Esophagus muscularis mucosa (tissue), 4 donors: ENCODE measurements around the gene RMND5B. TPM values are rescaled to one million over a fixed set of nuclear protein-coding genes. Genes with fewer than 3 reads are reported as not detected.
A peak's percentile ranks its signal among the peaks of the same experiment; 100 is the strongest.

Experiments used
- DNase-seq: peaks from one replicate; pipeline ENCODE4 v3.0.0-alpha.2; 2017; ENCODE audit errors: extremely low spot score
- H3K27ac ChIP-seq, 4 donors: fragments of 200-600 bp; sonication (generic); replicated peaks in 1 of 4; 1 replicate in 3 of 4; 2 replicates in 1 of 4; pipeline ENCODE4 v1.5.1; 2016 to 2019; ENCODE audit warnings: mild to moderate bottlenecking in 1 of 4
- H3K27me3 ChIP-seq, 4 donors: fragments of 200-600 bp; sonication (generic); one replicate each; pipeline versions ENCODE4 v1.5.1 to v1.6.0; 2016 to 2019
- H3K36me3 ChIP-seq, 4 donors: fragments of 200-600 bp; sonication (generic); one replicate each; pipeline ENCODE4 v1.5.1; 2016 to 2019
- H3K4me1 ChIP-seq, 4 donors: fragments of 200-600 bp; sonication (generic); one replicate each; pipeline ENCODE4 v1.5.1; 2016 to 2019
- H3K4me3 ChIP-seq, 4 donors: fragments of 200-600 bp; sonication (generic); 1 replicate in 2 of 4; 2 replicates in 2 of 4; pipeline ENCODE4 v1.5.1; 2016 to 2019; ENCODE audit warnings: mild to moderate bottlenecking in 4 of 4, moderate library complexity in 1 of 4
- H3K9me3 ChIP-seq, 4 donors: fragments of 200-600 bp; sonication (generic); 1 replicate in 3 of 4; 2 replicates in 1 of 4; pipeline ENCODE4 v1.5.1; 2016 to 2019
- CTCF ChIP-seq, 3 experiments: fragments of 200-600 bp in 2 of 3; fragments of 450-650 bp in 1 of 3; sonication (generic) in 2 of 3; IDR thresholded peaks; one replicate each; pipeline ENCODE4 v1.5.1; 2017 to 2019; ENCODE audit warnings: antibody characterized with exemption in 3 of 3, mild to moderate bottlenecking in 2 of 3, moderate library complexity in 1 of 3
- EP300 ChIP-seq: sonication (generic); formaldehyde crosslinking; IDR thresholded peaks from one replicate; pipeline ENCODE4 v1.6.1; 2017; ENCODE audit warnings: antibody characterized with exemption
- POLR2A ChIP-seq: fragments of 450-650 bp; IDR thresholded peaks from one replicate; pipeline ENCODE4 v1.6.1; 2017; ENCODE audit warnings: antibody characterized with exemption, moderate library complexity, mild to moderate bottlenecking, low read depth
- POLR2AphosphoS5 ChIP-seq, 2 donors: sonication (generic); formaldehyde crosslinking; IDR thresholded peaks; one replicate each; pipeline ENCODE4 v1.6.1; 2017; ENCODE audit warnings: antibody characterized with exemption in 2 of 2
- WGBS: methylation state at CpG from one replicate; pipeline ENCODE4 v1.1.5; 2018; 5-methylcytosine and 5-hydroxymethylcytosine counted together
- intact Hi-C: fragments of 100-400 bp; cut with DNase I; formaldehyde crosslinking; loops from one replicate; pipeline ENCODE4 v1.15.1; 2023
- total RNA-seq, 4 donors: library from RNA; depleted of rRNA; stranded (reverse); fragments of >200 nt; gene quantifications; one replicate each; pipeline versions ENCODE4 v1.1.0 to v1.2.1, GENCODE V29; 2016

Gene RMND5B
- total RNA-seq, 4 donors from 2014 or later = 43.2 to 53.9 (median 45.4) TPM

- no peaks in the 10 kb centered on the region for H3K9me3 ChIP-seq
- no peak overlapping the region for H3K27ac ChIP-seq
- H3K4me1 ChIP-seq = peaks cover 7 to 10% (median 9%) of the 10 kb centered on the region in 4 donors
- TF ChIP-seq EP300 = no peak
- no peak for TF ChIP-seq POLR2A
- TF ChIP-seq CTCF (IDR thresholded peaks at IDR 0.05) = no peak
- no peak for TF ChIP-seq POLR2AphosphoS5 (IDR thresholded peaks at IDR 0.05)
- WGBS = 85% methylated on average over 5 of the region's 5 CpGs
- no peak for DNase-seq
- no peak overlapping the region for H3K4me3 ChIP-seq
- peaks cover 0 to 38% (median 2%) of the 10 kb centered on the region in 4 donors for H3K27me3 ChIP-seq
- no peaks in the 10 kb centered on the region for H3K36me3 ChIP-seq
- intact Hi-C loops = no loop called here
Observed at GRCh38 chr5:178160176-178160575, 29.4 kb downstream of the RMND5B start.

- WGBS = 81% methylated on average over 8 of the region's 9 CpGs
- H3K27me3 ChIP-seq = peaks cover 0 to 53% (median 4%) of the 10 kb centered on the region in 4 donors
- DNase-seq = no peak
- no peaks in the 10 kb centered on the region for H3K9me3 ChIP-seq
- H3K4me3 ChIP-seq = no peak overlapping the region
- no peak overlapping the region for H3K27ac ChIP-seq
- intact Hi-C loops = no loop called here
- TF ChIP-seq POLR2AphosphoS5 (IDR thresholded peaks at IDR 0.05) (no peak), CTCF (IDR thresholded peaks at IDR 0.05) (no peak), POLR2A (no peak), EP300 (no peak)
- H3K36me3 ChIP-seq = no peaks in the 10 kb centered on the region
- H3K4me1 ChIP-seq = peaks cover 7 to 10% (median 9%) of the 10 kb centered on the region in 4 donors
Observed at GRCh38 chr5:178162481-178162880, 31.7 kb downstream of the RMND5B start.

- H3K27ac ChIP-seq = no peak overlapping the region
- peak overlapping the region in 3 of 4 donors; percentile 20 to 50 (median 25) for H3K4me3 ChIP-seq
- no peaks in the 10 kb centered on the region for H3K36me3 ChIP-seq
- DNase-seq = peak; percentile 93
- 7% methylated on average over 25 of the region's 33 CpGs for WGBS
- peaks cover 7 to 10% (median 9%) of the 10 kb centered on the region in 4 donors for H3K4me1 ChIP-seq
- intact Hi-C loops = loop anchor here (1.0 kb wide), 1 partner anchor 88 kb away; no protein-coding TSS in a partner anchor
- no peaks in the 10 kb centered on the region for H3K9me3 ChIP-seq
- peaks cover 0 to 56% (median 4%) of the 10 kb centered on the region in 4 donors for H3K27me3 ChIP-seq
- no peak for TF ChIP-seq EP300
- peak in 1 of 2 donors; percentile 53 for TF ChIP-seq POLR2AphosphoS5 (IDR thresholded peaks at IDR 0.05)
- TF ChIP-seq POLR2A = no peak
- TF ChIP-seq CTCF (IDR thresholded peaks at IDR 0.05) = peak; percentile 98 to 100 (median 98)
Observed at GRCh38 chr5:178163772-178164735, 33.2 kb downstream of the RMND5B start.

GRCh38 chr5:178165581-178165980 is 34.8 kb downstream of the RMND5B start:
- H3K27me3 ChIP-seq = peaks cover 0 to 56% (median 4%) of the 10 kb centered on the region in 4 donors
- intact Hi-C loops = no loop called here
- no peaks in the 10 kb centered on the region for H3K36me3 ChIP-seq
- H3K4me1 ChIP-seq = peaks cover 7 to 10% (median 9%) of the 10 kb centered on the region in 4 donors
- H3K9me3 ChIP-seq = no peaks in the 10 kb centered on the region
- 59% methylated on average over 24 of the region's 38 CpGs for WGBS
- no peak for TF ChIP-seq CTCF (IDR thresholded peaks at IDR 0.05)
- TF ChIP-seq EP300 = no peak
- TF ChIP-seq POLR2AphosphoS5 (IDR thresholded peaks at IDR 0.05) = no peak
- no peak for TF ChIP-seq POLR2A
- H3K4me3 ChIP-seq = no peak overlapping the region
- DNase-seq = no peak
- H3K27ac ChIP-seq = no peak overlapping the region
